Mesendoderm (in vitro differentiated cells): ENCODE data around the gene LRRFIP1.

Experiments used
- DNase-seq: peaks from one replicate; pipeline ENCODE4 v3.0.0; 2013
- H2AK5ac ChIP-seq: 2 replicates; pipeline ENCODE4 v1.6.1; 2013; ENCODE audit warnings: low read length, inconsistent platforms
- H2BK120ac ChIP-seq: 2 replicates; pipeline ENCODE4 v1.6.1; 2013; ENCODE audit warnings: low read depth, mild to moderate bottlenecking, low read length, moderate library complexity, mixed read lengths
- H2BK15ac ChIP-seq: replicated peaks from 2 replicates; pipeline ENCODE4 v1.6.1; 2013; ENCODE audit warnings: low read depth, mild to moderate bottlenecking, moderate library complexity
- H2BK5ac ChIP-seq: 2 replicates; pipeline ENCODE4 v1.6.1; 2013; ENCODE audit warnings: low read length, inconsistent platforms
- H3K18ac ChIP-seq: 2 replicates; pipeline ENCODE4 v1.6.1; 2013; ENCODE audit warnings: mild to moderate bottlenecking, low read length, mixed read lengths
- H3K23ac ChIP-seq: one replicate; pipeline ENCODE4 v1.6.1; 2013; ENCODE audit warnings: low read length
- H3K27ac ChIP-seq: 2 replicates; pipeline ENCODE4 v1.5.1; 2013; ENCODE audit warnings: low read depth, mild to moderate bottlenecking, inconsistent platforms, low read length, moderate library complexity
- H3K27me3 ChIP-seq: 2 replicates; pipeline ENCODE4 v1.6.1; 2013; ENCODE audit warnings: low read length, control low read depth, mild to moderate bottlenecking, inconsistent platforms; ENCODE audit not compliant: insufficient read depth, poor library complexity
- H3K36me3 ChIP-seq: 2 replicates; pipeline ENCODE4 v1.6.1; 2013; ENCODE audit warnings: low read length, inconsistent platforms; ENCODE audit not compliant: control insufficient read depth, insufficient read depth
- H3K4ac ChIP-seq: one replicate; pipeline ENCODE4 v1.6.1; 2013; ENCODE audit warnings: low read depth, mild to moderate bottlenecking, low read length, moderate library complexity
- H3K4me1 ChIP-seq: 2 replicates; pipeline ENCODE4 v1.6.1; 2013; ENCODE audit warnings: low read depth, low read length, inconsistent platforms; ENCODE audit not compliant: control insufficient read depth
- H3K4me2 ChIP-seq: 2 replicates; pipeline ENCODE4 v1.6.1; 2013; ENCODE audit warnings: low read length
- H3K4me3 ChIP-seq: 2 replicates; pipeline ENCODE4 v1.5.1; 2013; ENCODE audit warnings: mild to moderate bottlenecking, low read length
- H3K56ac ChIP-seq: one replicate; pipeline ENCODE4 v1.6.1; 2013; ENCODE audit warnings: low read length
- H3K79me1 ChIP-seq: 2 replicates; pipeline ENCODE4 v1.6.1; 2013; ENCODE audit warnings: low read length, inconsistent platforms
- H3K79me2 ChIP-seq: 2 replicates; pipeline ENCODE4 v1.6.1; 2013; ENCODE audit warnings: mild to moderate bottlenecking, low read length; ENCODE audit not compliant: control insufficient read depth, insufficient read depth
- H3K9ac ChIP-seq: 2 replicates; pipeline ENCODE4 v1.6.1; 2013; ENCODE audit warnings: low read length, inconsistent platforms
- H4K5ac ChIP-seq: one replicate; pipeline ENCODE4 v1.6.1; 2013; ENCODE audit warnings: low read length
- H4K8ac ChIP-seq: one replicate; pipeline ENCODE4 v1.6.1; 2013; ENCODE audit warnings: low read depth, mild to moderate bottlenecking, control low read depth, low read length, moderate library complexity
- WGBS: extraction: QIAGEN DNeasy Blood & Tissue Kit; methylation state at CpG from one replicate; pipeline ENCODE4 v1.1.7; 2013; ENCODE audit warnings: low lambda C conversion rate, missing lambda C conversion rate; ENCODE audit not compliant: insufficient coverage; ENCODE audit errors: extremely low coverage; 5-methylcytosine and 5-hydroxymethylcytosine counted together

LRRFIP1 gene

DNA sequence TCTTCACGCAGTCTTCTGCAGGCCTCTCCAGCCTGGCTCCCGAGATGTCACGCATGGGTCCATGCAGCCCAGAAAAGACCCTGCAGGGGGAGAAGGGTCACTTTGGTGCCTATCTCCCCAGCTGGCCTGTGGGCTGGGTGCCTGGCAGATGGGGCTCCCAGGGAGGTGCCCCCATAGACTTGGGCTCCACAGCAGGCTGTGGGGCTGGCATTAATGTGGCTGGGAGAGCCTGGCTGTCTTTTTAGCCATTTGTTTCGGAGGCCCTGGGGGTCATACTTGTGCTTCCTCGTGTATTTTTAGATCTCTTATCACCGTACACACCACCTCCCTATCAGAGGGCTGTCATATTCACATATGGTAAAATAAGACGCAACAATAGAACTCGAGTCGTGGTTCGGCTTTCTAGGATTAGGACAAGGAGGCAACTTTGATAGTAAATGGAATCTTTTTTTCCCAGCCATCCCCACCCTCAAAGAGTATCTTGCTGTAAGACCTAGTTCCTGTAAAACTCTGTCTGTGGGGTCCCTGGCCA, 74.5 kb downstream of the LRRFIP1 start:
- Histone ChIP-seq H2AK5ac (peak overlapping the region; percentile 31), H3K36me3 (no peaks in the 10 kb centered on the region), H2BK15ac (no peak overlapping the region), H3K23ac (no peak overlapping the region), H4K5ac (no peak overlapping the region), H2BK120ac (peak overlapping the region; percentile 29), H3K4me2 (peak overlapping the region; percentile 14), H3K79me1 (peaks cover 41% of the 10 kb centered on the region), H3K56ac (peak overlapping the region; percentile 72), H3K27ac (peak overlapping the region; percentile 91), H2BK5ac (no peak overlapping the region), H3K18ac (peak overlapping the region; percentile 62), H3K4me1 (peaks cover 26% of the 10 kb centered on the region), H3K79me2 (peaks cover 80% of the 10 kb centered on the region), H4K8ac (no peak overlapping the region), H3K4ac (peak overlapping the region; percentile 28), H3K27me3 (no peaks in the 10 kb centered on the region), H3K4me3 (no peak overlapping the region), H3K9ac (peak overlapping the region; percentile 39)
- no peak for DNase-seq
- WGBS: no CpG with 5 or more reads among the region's 10 CpGs

DNA sequence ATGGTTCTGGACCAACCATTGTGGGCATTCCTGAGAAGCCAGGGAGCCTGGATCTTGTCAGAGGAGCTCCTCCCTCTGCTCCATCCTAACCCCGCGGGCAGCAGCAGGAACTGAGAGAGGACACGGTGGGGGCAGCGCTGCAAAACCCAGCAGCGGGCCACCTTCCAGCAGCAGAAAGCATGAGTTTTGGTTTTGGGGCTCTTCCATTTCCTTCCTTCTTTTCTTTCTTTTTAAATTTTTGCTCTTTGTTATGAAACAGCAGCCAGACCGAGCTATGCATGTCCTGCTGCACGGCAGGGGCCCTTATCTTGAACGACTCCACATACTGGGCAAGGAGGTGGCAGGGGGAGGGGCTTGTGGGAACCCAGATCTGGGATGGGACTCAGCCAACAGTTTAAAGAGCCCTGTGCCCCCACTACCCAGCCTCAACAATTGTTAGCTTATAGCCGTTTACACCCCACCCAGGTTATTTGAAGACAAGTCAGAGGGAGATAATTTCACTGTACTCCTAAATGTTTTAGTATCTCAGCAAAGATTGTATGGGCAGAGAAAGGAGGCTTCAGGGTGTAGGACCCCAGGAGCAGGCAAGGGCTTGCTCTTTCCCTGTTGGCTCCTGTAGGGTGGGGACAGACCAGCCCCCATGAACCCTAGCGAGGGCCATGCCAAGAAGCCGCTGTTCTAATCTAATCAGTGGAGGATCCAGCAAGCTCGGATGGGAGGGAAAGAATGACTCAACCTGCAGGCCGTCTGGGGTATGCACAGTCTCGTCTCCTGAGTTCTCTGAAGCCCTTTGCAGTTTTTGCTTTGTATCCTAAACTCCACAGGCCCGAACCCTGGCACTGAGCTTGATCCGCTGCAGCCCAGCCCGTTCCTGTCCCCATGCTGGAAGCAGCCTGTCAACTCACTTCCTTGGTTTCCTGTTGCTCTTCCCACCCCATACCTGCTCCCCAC, 75.3 kb downstream of the LRRFIP1 start:
- Histone ChIP-seq H3K4ac (peak overlapping the region; percentile 81), H3K4me1 (peaks cover 26% of the 10 kb centered on the region), H2BK15ac (no peak overlapping the region), H3K27ac (peak overlapping the region; percentile 91), H3K23ac (no peak overlapping the region), H3K9ac (peak overlapping the region; percentile 39), H4K5ac (no peak overlapping the region), H4K8ac (no peak overlapping the region), H3K4me3 (no peak overlapping the region), H3K79me1 (peaks cover 44% of the 10 kb centered on the region), H2AK5ac (no peak overlapping the region), H3K56ac (peak overlapping the region; percentile 72), H3K18ac (peak overlapping the region; percentile 64), H3K27me3 (no peaks in the 10 kb centered on the region), H3K79me2 (peaks cover 81% of the 10 kb centered on the region), H2BK5ac (peak overlapping the region; percentile 76), H3K36me3 (no peaks in the 10 kb centered on the region), H3K4me2 (peak overlapping the region; percentile 14), H2BK120ac (no peak overlapping the region)
- DNase-seq: peak; percentile 91
- WGBS: no CpG with 5 or more reads among the region's 17 CpGs

DNA sequence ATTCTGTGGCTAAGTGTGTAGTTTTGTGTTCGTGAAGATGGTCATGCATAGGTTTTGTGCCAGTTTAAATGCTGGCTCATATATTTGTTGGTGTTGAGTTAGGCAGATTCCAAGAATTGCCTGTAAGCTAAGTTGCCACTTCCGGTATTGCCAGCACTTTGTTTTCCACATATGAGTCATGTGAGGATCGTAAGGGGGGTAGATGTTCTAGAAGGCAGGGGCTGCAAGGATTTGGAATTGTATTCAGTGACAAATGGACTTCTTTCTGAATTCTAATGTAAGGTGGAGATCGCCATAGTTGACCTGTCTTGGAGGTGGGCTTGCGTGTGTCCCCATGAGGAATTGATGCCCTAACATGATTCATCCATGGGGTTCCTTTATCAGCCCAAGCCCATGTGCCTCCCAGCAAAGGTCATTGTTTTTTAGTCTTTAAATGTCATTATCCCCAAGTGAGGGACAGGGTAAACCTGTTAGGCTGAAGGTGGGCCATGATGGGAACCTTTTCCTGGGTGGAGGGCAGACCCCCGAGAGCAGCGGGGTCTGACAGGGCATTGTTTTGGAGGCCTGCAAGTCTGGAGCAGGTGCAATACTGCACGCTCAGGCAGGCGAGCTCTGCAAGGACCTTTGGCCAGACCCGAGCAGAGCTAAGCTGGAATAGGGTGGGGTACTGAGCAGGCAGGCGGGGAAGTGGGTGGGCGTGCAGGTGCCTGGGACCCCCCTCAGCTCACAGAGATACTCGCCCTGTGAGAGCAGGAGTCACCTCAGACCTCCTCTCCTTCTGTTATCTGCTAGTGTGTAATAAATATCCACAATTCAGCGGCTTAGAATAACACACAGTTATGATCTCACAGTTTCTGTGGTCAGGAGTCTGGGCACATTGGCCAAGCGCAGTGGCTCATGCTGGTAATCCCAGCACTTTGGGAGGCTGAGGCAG, 77.4 kb downstream of the LRRFIP1 start:
- Histone ChIP-seq H3K9ac (no peak overlapping the region), H3K36me3 (no peaks in the 10 kb centered on the region), H2BK5ac (no peak overlapping the region), H2BK120ac (no peak overlapping the region), H4K5ac (no peak overlapping the region), H3K27me3 (no peaks in the 10 kb centered on the region), H3K27ac (no peak overlapping the region), H2AK5ac (no peak overlapping the region), H4K8ac (no peak overlapping the region), H3K4me1 (peaks cover 26% of the 10 kb centered on the region), H3K23ac (no peak overlapping the region), H3K4me2 (no peak overlapping the region), H3K4ac (no peak overlapping the region), H3K79me2 (peaks cover 73% of the 10 kb centered on the region), H3K56ac (no peak overlapping the region), H2BK15ac (no peak overlapping the region), H3K4me3 (no peak overlapping the region), H3K79me1 (peaks cover 51% of the 10 kb centered on the region), H3K18ac (no peak overlapping the region)
- WGBS: no CpG with 5 or more reads among the region's 15 CpGs
- no peak for DNase-seq

DNA sequence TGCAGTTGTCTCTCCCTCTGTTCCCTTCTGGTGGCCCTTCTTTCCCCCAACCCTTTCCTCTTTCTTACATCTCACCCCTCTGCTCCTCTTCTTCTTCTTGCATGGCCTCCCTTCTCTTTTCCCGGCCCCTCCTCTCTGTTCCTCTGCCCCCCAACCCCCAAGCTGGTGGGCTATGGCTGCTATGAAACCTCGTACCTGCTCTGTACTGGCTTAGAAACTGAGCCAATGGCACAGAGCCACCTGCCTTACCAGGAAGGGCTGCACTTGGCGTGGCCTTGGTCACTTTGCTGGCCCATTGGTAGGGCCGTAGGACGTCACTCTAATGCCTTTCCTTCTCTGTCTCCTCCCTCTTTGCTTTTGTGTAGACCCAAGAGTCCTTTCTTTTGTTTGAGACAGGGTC, 78.9 kb downstream of the LRRFIP1 start:
- no peak overlapping the region for H3K56ac ChIP-seq
- H2BK5ac ChIP-seq: no peak overlapping the region
- H3K79me1 ChIP-seq: peaks cover 39% of the 10 kb centered on the region
- no CpG with 5 or more reads among the region's 5 CpGs for WGBS
- no peak overlapping the region for H3K4me2 ChIP-seq
- no peaks in the 10 kb centered on the region for H3K27me3 ChIP-seq
- no peak overlapping the region for H3K4me3 ChIP-seq
- H3K4me1 ChIP-seq: peaks cover 14% of the 10 kb centered on the region
- no peak overlapping the region for H2BK120ac ChIP-seq
- no peak overlapping the region for H2AK5ac ChIP-seq
- H3K27ac ChIP-seq: no peak overlapping the region
- H3K9ac ChIP-seq: no peak overlapping the region
- H3K23ac ChIP-seq: no peak overlapping the region
- no peak overlapping the region for H4K5ac ChIP-seq
- H3K18ac ChIP-seq: no peak overlapping the region
- H3K36me3 ChIP-seq: no peaks in the 10 kb centered on the region
- H3K79me2 ChIP-seq: peaks cover 58% of the 10 kb centered on the region
- H4K8ac ChIP-seq: no peak overlapping the region
- H3K4ac ChIP-seq: no peak overlapping the region
- H2BK15ac ChIP-seq: no peak overlapping the region
- no peak for DNase-seq

DNA sequence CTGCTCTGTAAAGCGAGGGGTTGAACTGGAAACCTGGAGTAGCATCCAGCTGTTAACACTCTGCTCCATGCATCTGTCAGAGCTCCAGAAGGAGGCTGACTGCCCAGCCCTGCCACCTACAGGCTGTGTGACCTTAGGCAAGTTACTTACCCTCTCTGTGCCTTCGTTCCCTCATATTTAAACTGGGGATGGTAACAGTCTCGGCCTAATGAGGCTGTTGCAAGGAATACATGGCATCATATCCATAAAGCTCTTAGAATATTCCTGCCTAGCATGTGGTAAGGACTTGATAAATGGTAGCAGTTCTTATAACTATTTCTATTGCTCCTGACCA, 80.6 kb downstream of the LRRFIP1 start:
- Histone ChIP-seq H2BK15ac (no peak overlapping the region), H3K4me2 (no peak overlapping the region), H3K36me3 (no peaks in the 10 kb centered on the region), H3K4me3 (no peak overlapping the region), H3K18ac (no peak overlapping the region), H3K79me1 (peaks cover 43% of the 10 kb centered on the region), H4K5ac (no peak overlapping the region), H3K9ac (no peak overlapping the region), H2BK5ac (no peak overlapping the region), H3K27me3 (no peaks in the 10 kb centered on the region), H2BK120ac (no peak overlapping the region), H3K4ac (no peak overlapping the region), H2AK5ac (no peak overlapping the region), H3K4me1 (peaks cover 2% of the 10 kb centered on the region), H3K79me2 (peaks cover 54% of the 10 kb centered on the region), H3K56ac (no peak overlapping the region), H4K8ac (no peak overlapping the region), H3K23ac (no peak overlapping the region), H3K27ac (no peak overlapping the region)
- no CpG with 5 or more reads among the region's 3 CpGs for WGBS
- no peak for DNase-seq
